KOPT-K1 (cell line): Measurements from ENCODE around the gene RUFY4.
"Not testable (repeated sequence)": the region's sequence is repeated elsewhere in the genome, so short reads cannot be mapped to it uniquely, and the experiment has no call there.

Experiments
- H3K27ac ChIP-seq: fragments of 200-600 bp; sonication (generic); 2 replicates; pipeline ENCODE4 v1.5.1; 2016; ENCODE audit warnings: antibody characterized with exemption, mild to moderate bottlenecking, low read depth, low read length; ENCODE audit not compliant: poor library complexity, severe bottlenecking
- H3K36me3 ChIP-seq: fragments of 200-600 bp; sonication (generic); 2 replicates; pipeline ENCODE4 v1.5.1; 2017; ENCODE audit warnings: antibody characterized with exemption, mild to moderate bottlenecking, low read length, moderate library complexity; ENCODE audit not compliant: insufficient read depth
- H3K9me3 ChIP-seq: fragments of 200-600 bp; sonication (generic); 2 replicates; pipeline ENCODE4 v1.5.1; 2017; ENCODE audit warnings: antibody characterized with exemption, low read length, mild to moderate bottlenecking; ENCODE audit not compliant: insufficient read depth, poor library complexity, severe bottlenecking

RUFY4 gene

GRCh38 chr2:218039171-218039570 lies 29.9 kb upstream of the RUFY4 start:
- H3K27ac ChIP-seq = no peak overlapping the region
- H3K9me3 ChIP-seq = peaks cover 12% of the 10 kb centered on the region

GRCh38 chr2:218040883-218041282 lies 28.2 kb upstream of the RUFY4 start:
- no peak overlapping the region for H3K27ac ChIP-seq
- peaks cover 12% of the 10 kb centered on the region for H3K9me3 ChIP-seq
- H3K36me3 ChIP-seq = no peaks in the 10 kb centered on the region

More at GRCh38 chr2:218039171-218039570, 29.9 kb upstream of the RUFY4 start:
- H3K36me3 ChIP-seq = no peaks in the 10 kb centered on the region

- no peak overlapping the region for H3K27ac ChIP-seq
- no peaks in the 10 kb centered on the region for H3K36me3 ChIP-seq
These were observed 27.5 kb upstream of the RUFY4 start for GRCh38 chr2:218041302-218042168.

GRCh38 chr2:218043100-218043499 lies 26.0 kb upstream of the RUFY4 start:
- peaks cover 12% of the 10 kb centered on the region for H3K9me3 ChIP-seq
- no peaks in the 10 kb centered on the region for H3K36me3 ChIP-seq
- H3K27ac ChIP-seq = no peak overlapping the region

More at GRCh38 chr2:218041302-218042168, 27.5 kb upstream of the RUFY4 start:
- H3K9me3 ChIP-seq = peaks cover 12% of the 10 kb centered on the region

- H3K36me3 ChIP-seq = no peaks in the 10 kb centered on the region
- peaks cover 12% of the 10 kb centered on the region for H3K9me3 ChIP-seq
- no peak overlapping the region for H3K27ac ChIP-seq
These were observed 25.3 kb upstream of the RUFY4 start for GRCh38 chr2:218043701-218044109.

GRCh38 chr2:218044599-218044998 lies 24.5 kb upstream of the RUFY4 start:
- H3K27ac ChIP-seq, H3K36me3 ChIP-seq: not testable (repeated sequence)
- peaks cover 13% of the 10 kb centered on the region for H3K9me3 ChIP-seq

GRCh38 chr2:218046238-218046637 lies 22.8 kb upstream of the RUFY4 start:
- no peaks in the 10 kb centered on the region for H3K36me3 ChIP-seq
- H3K9me3 ChIP-seq = peaks cover 22% of the 10 kb centered on the region
- H3K27ac ChIP-seq = no peak overlapping the region

- Histone ChIP-seq H3K9me3 (peaks cover 22% of the 10 kb centered on the region), H3K27ac (no peak overlapping the region)
These were observed 21.4 kb upstream of the RUFY4 start for GRCh38 chr2:218047536-218048225.

GRCh38 chr2:218051903-218052302 lies 17.1 kb upstream of the RUFY4 start:
- H3K9me3 ChIP-seq = peaks cover 10% of the 10 kb centered on the region
- H3K27ac ChIP-seq = no peak overlapping the region
- H3K36me3 ChIP-seq = no peaks in the 10 kb centered on the region

More at GRCh38 chr2:218047536-218048225, 21.4 kb upstream of the RUFY4 start:
- H3K36me3 ChIP-seq = no peaks in the 10 kb centered on the region

- Histone ChIP-seq H3K27ac (no peak overlapping the region), H3K9me3 (no peaks in the 10 kb centered on the region), H3K36me3 (no peaks in the 10 kb centered on the region)
These were observed 9.8 kb upstream of the RUFY4 start for GRCh38 chr2:218059289-218059688.

- Histone ChIP-seq H3K9me3 (no peaks in the 10 kb centered on the region), H3K27ac (no peak overlapping the region), H3K36me3 (no peaks in the 10 kb centered on the region)
These were observed 8.9 kb upstream of the RUFY4 start for GRCh38 chr2:218060118-218060517.

- H3K27ac ChIP-seq = no peak overlapping the region
- no peaks in the 10 kb centered on the region for H3K9me3 ChIP-seq
These were observed 7.9 kb upstream of the RUFY4 start for GRCh38 chr2:218060950-218061660.

GRCh38 chr2:218063486-218063885 lies 5.6 kb upstream of the RUFY4 start:
- no peaks in the 10 kb centered on the region for H3K36me3 ChIP-seq
- no peaks in the 10 kb centered on the region for H3K9me3 ChIP-seq
- H3K27ac ChIP-seq = no peak overlapping the region

More at GRCh38 chr2:218060950-218061660, 7.9 kb upstream of the RUFY4 start:
- H3K36me3 ChIP-seq = no peaks in the 10 kb centered on the region

GRCh38 chr2:218063896-218064295 lies 5.2 kb upstream of the RUFY4 start:
- H3K27ac ChIP-seq = no peak overlapping the region
- H3K9me3 ChIP-seq = no peaks in the 10 kb centered on the region
- no peaks in the 10 kb centered on the region for H3K36me3 ChIP-seq
